ENCODE data around the gene SLC45A3. TPM values are rescaled to one million over a fixed set of nuclear protein-coding genes. Genes with fewer than 3 reads are reported as not detected.

The SLC45A3 gene
- total RNA-seq, 1 donor from 2014 or later, result 0.25 TPM

DNA sequence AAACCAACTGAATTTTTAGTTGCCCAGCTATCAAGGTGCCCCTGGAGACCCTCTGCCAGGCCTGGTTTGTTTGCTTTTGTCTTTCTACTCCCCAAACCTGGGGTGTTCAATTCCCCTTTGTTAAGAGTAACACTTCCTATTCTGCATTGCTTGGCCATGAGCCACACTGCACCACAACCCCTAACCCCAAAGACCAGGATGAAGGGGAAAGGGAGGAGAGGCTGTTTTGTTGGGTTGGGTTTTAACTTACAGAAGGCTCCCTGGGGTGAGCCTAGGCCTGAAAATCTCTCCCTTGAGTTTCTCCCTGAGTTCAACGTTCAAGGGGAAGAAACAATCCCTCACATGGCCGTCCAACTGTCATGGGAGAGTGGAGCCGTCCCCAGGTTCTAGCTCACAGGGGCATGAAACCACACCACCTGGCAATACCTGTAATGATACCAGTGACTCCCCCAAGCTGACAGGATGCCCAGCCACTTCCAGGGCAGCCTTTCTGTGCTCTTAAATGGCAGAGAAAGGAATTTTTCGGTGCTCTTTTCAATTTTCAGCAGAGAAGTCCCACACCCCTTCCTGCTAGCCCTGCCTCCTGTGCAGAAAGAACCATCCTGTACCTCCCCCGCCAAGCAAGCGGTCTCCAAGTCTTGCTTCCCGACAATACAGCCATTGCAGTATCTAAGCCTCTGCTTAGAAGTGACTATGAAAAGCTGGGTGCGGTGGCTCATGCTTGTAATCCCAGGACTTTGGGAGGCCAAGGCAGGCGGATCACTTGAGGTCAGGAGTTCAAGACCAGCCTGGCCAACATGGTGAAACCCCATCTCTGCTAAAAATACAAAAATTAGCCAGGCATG, 14.9 kb downstream of the SLC45A3 start:
- Histone ChIP-seq H3K4me3 (no peak overlapping the region), H3K36me3 (no peaks in the 10 kb centered on the region), H3K9me3 (no peaks in the 10 kb centered on the region), H3K27ac (no peak overlapping the region), H3K27me3 (no peaks in the 10 kb centered on the region), H3K4me1 (peaks cover 16% of the 10 kb centered on the region)
- intact Hi-C loops (cut with DNase I), result no loop called here
- TF ChIP-seq, protein P1, sequence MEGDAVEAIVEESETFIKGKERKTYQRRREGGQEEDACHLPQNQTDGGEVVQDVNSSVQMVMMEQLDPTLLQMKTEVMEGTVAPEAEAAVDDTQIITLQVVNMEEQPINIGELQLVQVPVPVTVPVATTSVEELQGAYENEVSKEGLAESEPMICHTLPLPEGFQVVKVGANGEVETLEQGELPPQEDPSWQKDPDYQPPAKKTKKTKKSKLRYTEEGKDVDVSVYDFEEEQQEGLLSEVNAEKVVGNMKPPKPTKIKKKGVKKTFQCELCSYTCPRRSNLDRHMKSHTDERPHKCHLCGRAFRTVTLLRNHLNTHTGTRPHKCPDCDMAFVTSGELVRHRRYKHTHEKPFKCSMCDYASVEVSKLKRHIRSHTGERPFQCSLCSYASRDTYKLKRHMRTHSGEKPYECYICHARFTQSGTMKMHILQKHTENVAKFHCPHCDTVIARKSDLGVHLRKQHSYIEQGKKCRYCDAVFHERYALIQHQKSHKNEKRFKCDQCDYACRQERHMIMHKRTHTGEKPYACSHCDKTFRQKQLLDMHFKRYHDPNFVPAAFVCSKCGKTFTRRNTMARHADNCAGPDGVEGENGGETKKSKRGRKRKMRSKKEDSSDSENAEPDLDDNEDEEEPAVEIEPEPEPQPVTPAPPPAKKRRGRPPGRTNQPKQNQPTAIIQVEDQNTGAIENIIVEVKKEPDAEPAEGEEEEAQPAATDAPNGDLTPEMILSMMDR (IDR thresholded peaks at IDR 0.05), result no peak
- TF ChIP-seq POLR2AphosphoS5 (IDR thresholded peaks at IDR 0.05; ENCODE audit: insufficient read depth in 1 of 2, low read depth in 1 of 2) (no peak), POLR2A (IDR thresholded peaks at IDR 0.05) (no peak)
- no peak for DNase-seq (ENCODE audit: extremely low spot score in 2 of 2)

DNA sequence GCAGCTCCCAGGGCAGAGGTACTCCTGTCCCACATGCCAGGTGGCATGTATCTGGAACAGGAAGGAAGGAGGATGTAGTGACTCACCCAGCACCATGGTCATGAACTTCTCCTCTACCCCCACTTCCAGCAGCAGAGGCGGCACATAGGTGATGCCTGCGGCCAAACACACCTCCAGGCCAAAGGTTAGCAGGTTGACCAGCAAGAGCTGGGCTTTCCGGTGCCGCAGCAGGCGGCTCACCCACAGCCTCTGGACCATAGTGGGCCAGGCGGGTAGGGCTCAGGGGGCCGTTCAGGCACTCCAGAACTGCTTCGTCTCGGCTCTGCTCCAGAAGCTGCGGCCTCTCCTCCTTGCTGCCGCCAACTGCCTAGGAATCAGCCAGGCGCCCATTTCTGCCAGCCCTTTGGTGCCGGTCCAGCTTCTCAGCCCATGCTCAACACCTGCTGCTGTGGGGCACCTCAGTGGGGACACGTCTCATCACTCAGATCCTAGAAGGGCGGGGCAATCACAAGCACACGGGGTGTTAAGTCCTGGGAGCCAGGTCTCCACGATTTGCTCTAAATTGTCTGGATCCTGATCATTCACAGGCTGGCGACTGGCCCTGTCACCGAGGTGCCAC, 15.8 kb downstream of the SLC45A3 start:
- peaks cover 11% of the 10 kb centered on the region for H3K4me1 ChIP-seq
- H3K4me3 ChIP-seq, result no peak overlapping the region
- no peak for TF ChIP-seq POLR2AphosphoS5 (IDR thresholded peaks at IDR 0.05; ENCODE audit: insufficient read depth in 1 of 2, low read depth in 1 of 2)
- no peak for TF ChIP-seq POLR2A (IDR thresholded peaks at IDR 0.05)
- TF ChIP-seq, protein P1 (IDR thresholded peaks at IDR 0.05), result no peak
- no peaks in the 10 kb centered on the region for H3K27me3 ChIP-seq
- DNase-seq (ENCODE audit: extremely low spot score in 2 of 2), result no peak
- no peaks in the 10 kb centered on the region for H3K36me3 ChIP-seq
- intact Hi-C loops (cut with DNase I), result loop anchor here (5.0 kb wide), 1 partner anchor 48 kb away; no protein-coding TSS in a partner anchor
- H3K27ac ChIP-seq, result no peak overlapping the region
- no peaks in the 10 kb centered on the region for H3K9me3 ChIP-seq

DNA sequence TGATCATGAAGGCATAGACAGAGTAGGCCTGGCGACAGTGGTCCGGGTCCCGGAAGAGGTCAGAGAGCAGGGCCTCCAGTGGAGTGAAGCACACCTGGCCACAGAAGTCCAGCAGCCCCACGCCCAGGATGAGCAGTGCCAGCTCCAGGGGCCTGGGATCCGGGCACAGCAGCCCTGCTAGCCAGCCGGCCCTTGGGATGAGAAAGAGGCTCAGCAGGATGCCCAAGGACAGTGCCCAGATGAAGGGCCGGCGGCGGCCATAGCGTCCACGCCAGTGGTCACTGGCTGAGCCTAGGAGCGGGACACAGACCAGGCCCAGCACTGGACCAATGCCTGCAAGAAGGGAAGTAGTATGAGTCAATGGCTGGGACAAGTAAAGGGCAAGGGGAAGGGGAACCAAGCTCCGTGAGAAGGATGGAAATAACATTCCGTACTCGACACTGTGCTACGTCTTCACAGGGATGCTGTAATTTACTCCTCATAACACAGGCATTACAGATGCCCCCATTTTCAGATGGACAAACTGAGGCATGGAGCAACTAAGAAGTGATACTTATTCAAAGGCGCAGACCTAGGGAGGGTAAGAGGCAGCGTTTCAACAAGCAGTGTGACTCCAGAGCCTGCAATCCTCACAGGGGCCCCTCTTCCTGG, 16.9 kb downstream of the SLC45A3 start:
- TF ChIP-seq POLR2AphosphoS5 (IDR thresholded peaks at IDR 0.05; ENCODE audit: insufficient read depth in 1 of 2, low read depth in 1 of 2) (no peak), POLR2A (IDR thresholded peaks at IDR 0.05) (no peak)
- TF ChIP-seq, protein P1 (IDR thresholded peaks at IDR 0.05), result no peak
- Histone ChIP-seq H3K4me3 (no peak overlapping the region), H3K36me3 (no peaks in the 10 kb centered on the region), H3K27ac (no peak overlapping the region), H3K4me1 (peaks cover 8% of the 10 kb centered on the region), H3K27me3 (no peaks in the 10 kb centered on the region), H3K9me3 (no peaks in the 10 kb centered on the region)
- DNase-seq (ENCODE audit: extremely low spot score in 2 of 2), result no peak
- intact Hi-C loops (cut with DNase I), result loop anchor here (5.0 kb wide), 1 partner anchor 49 kb away; no protein-coding TSS in a partner anchor

DNA sequence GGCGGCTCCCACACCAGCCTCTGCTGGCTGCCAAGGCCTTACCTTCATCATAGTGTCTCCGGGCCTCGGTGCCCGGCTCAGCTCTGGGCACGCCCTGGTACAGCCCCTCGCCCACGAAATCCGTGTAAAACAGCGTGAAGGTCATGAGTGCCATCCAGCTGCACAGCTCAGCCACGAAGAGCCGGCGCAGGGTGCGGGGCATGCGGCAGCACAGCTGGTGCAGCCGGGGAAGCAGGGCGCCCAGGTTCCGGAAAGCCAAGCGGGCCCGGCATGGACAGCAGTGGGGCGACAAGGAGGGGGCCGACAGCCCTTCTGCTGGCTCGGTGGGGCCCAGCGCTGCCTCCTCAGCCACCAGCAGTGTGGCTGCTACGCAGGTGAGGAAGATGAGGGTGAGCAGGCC, 17.5 kb downstream of the SLC45A3 start:
- H3K4me1 ChIP-seq, result peaks cover 2% of the 10 kb centered on the region
- TF ChIP-seq POLR2AphosphoS5 (IDR thresholded peaks at IDR 0.05; ENCODE audit: insufficient read depth in 1 of 2, low read depth in 1 of 2) (no peak), POLR2A (IDR thresholded peaks at IDR 0.05) (no peak)
- TF ChIP-seq, protein P1 (IDR thresholded peaks at IDR 0.05), result no peak
- H3K4me3 ChIP-seq, result no peak overlapping the region
- no peak overlapping the region for H3K27ac ChIP-seq
- no peaks in the 10 kb centered on the region for H3K9me3 ChIP-seq
- no peaks in the 10 kb centered on the region for H3K27me3 ChIP-seq
- intact Hi-C loops (cut with DNase I), result loop anchor here (5.0 kb wide), 1 partner anchor 50 kb away; no protein-coding TSS in a partner anchor
- H3K36me3 ChIP-seq, result no peaks in the 10 kb centered on the region
- no peak for DNase-seq (ENCODE audit: extremely low spot score in 2 of 2)
